Thyroid gland (tissue), 4 donors: ENCODE measurements around the gene PXMP4. TPM values are rescaled to one million over a fixed set of nuclear protein-coding genes. Genes with fewer than 3 reads are reported as not detected.

ENCODE experiments used
- DNase-seq, 2 donors: peaks; one replicate each; pipeline ENCODE4 v3.0.0-alpha.2; 2019
- H3K27ac ChIP-seq, 3 donors: fragments of 200-600 bp; sonication (generic); 1 replicate in 2 of 3; 2 replicates in 1 of 3; pipeline ENCODE4 v1.5.1; 2016 to 2019; ENCODE audit warnings: mild to moderate bottlenecking in 1 of 3, moderate library complexity in 1 of 3
- H3K27me3 ChIP-seq: fragments of 200-600 bp; sonication (generic); one replicate; pipeline ENCODE4 v1.5.1; 2019
- H3K36me3 ChIP-seq, 2 donors: fragments of 200-600 bp; sonication (generic); one replicate each; pipeline ENCODE4 v1.5.1; 2016 to 2019
- H3K4me1 ChIP-seq, 2 donors: fragments of 200-600 bp; sonication (generic); one replicate each; pipeline ENCODE4 v1.5.1; 2017 to 2019
- H3K4me3 ChIP-seq, 3 donors: fragments of 200-600 bp; sonication (generic); replicated peaks in 1 of 3; 1 replicate in 2 of 3; 2 replicates in 1 of 3; pipeline ENCODE4 v1.5.1; 2016; ENCODE audit warnings: mild to moderate bottlenecking in 1 of 3
- H3K9me3 ChIP-seq: fragments of 200-600 bp; sonication (generic); one replicate; pipeline ENCODE4 v1.5.1; 2017
- CTCF ChIP-seq, 6 experiments: fragments of 200-600 bp in 3 of 6; fragments of 450-650 bp in 3 of 6; sonication (generic) in 3 of 6; IDR thresholded peaks; one replicate each; pipeline ENCODE4 v1.5.1; 2016 to 2019; ENCODE audit warnings: antibody characterized with exemption in 6 of 6, mild to moderate bottlenecking in 2 of 6, inconsistent platforms in 1 of 6, moderate library complexity in 1 of 6
- POLR2A ChIP-seq, 2 donors: fragments of 450-650 bp; IDR thresholded peaks; one replicate each; pipeline ENCODE4 v1.6.1; 2017; ENCODE audit warnings: antibody characterized with exemption in 2 of 2, mild to moderate bottlenecking in 2 of 2, moderate library complexity in 1 of 2
- WGBS, 2 donors: methylation state at CpG; one replicate each; pipeline ENCODE4 v1.1.5; 2017; 5-methylcytosine and 5-hydroxymethylcytosine counted together
- intact Hi-C: fragments of 100-400 bp; cut with DNase I; formaldehyde crosslinking; loops from one replicate; pipeline ENCODE4 v1.15.1; 2023
- total RNA-seq, 4 donors: library from RNA; depleted of rRNA; stranded (reverse); fragments of >200 nt; gene quantifications; one replicate each; pipeline ENCODE4 v1.2.3, GENCODE V29; 2016

Gene PXMP4
- total RNA-seq, 4 donors from 2014 or later, result 17.7 to 31.2 (median 22.0) TPM

GRCh38 chr20:33684533-33685327 lies 35.4 kb downstream of the PXMP4 start:
- no peak for DNase-seq
- no peak overlapping the region for H3K4me3 ChIP-seq
- no peaks in the 10 kb centered on the region for H3K9me3 ChIP-seq
- H3K27me3 ChIP-seq, result no peaks in the 10 kb centered on the region
- H3K36me3 ChIP-seq, result no peaks in the 10 kb centered on the region
- intact Hi-C loops, result no loop called here
- TF ChIP-seq CTCF (IDR thresholded peaks at IDR 0.05) (no peak), POLR2A (IDR thresholded peaks at IDR 0.05) (no peak)
- no peak overlapping the region for H3K27ac ChIP-seq
- 48 to 55% methylated on average over 9 to 10 of the region's 10 CpGs for WGBS, 2 donors
- peaks cover 5 to 27% of the 10 kb centered on the region in 2 donors for H3K4me1 ChIP-seq

GRCh38 chr20:33681728-33682353 lies 38.3 kb downstream of the PXMP4 start:
- no peak overlapping the region for H3K27ac ChIP-seq

GRCh38 chr20:33681288-33681687 lies 38.8 kb downstream of the PXMP4 start:
- no peak for TF ChIP-seq CTCF (IDR thresholded peaks at IDR 0.05)
- Histone ChIP-seq H3K4me1 (peaks cover 0 to 8% of the 10 kb centered on the region in 2 donors), H3K36me3 (no peaks in the 10 kb centered on the region), H3K4me3 (no peak overlapping the region), H3K9me3 (no peaks in the 10 kb centered on the region), H3K27ac (no peak overlapping the region), H3K27me3 (no peaks in the 10 kb centered on the region)
- DNase-seq, result no peak
- intact Hi-C loops, result no loop called here
- WGBS, 2 donors, result 81 to 89% methylated on average over 5 of the region's 5 CpGs

More at GRCh38 chr20:33681728-33682353, 38.3 kb downstream of the PXMP4 start:
- TF ChIP-seq POLR2A (IDR thresholded peaks at IDR 0.05) (no peak), CTCF (IDR thresholded peaks at IDR 0.05) (no peak)
- peaks cover 0 to 11% of the 10 kb centered on the region in 2 donors for H3K4me1 ChIP-seq
- no peak overlapping the region for H3K4me3 ChIP-seq
- H3K9me3 ChIP-seq, result no peaks in the 10 kb centered on the region
- H3K36me3 ChIP-seq, result no peaks in the 10 kb centered on the region
- H3K27me3 ChIP-seq, result no peaks in the 10 kb centered on the region
- WGBS, 2 donors, result 76 to 86% methylated on average over 9 of the region's 9 CpGs
- no peak for DNase-seq
- intact Hi-C loops, result no loop called here

GRCh38 chr20:33680686-33681085 lies 39.4 kb downstream of the PXMP4 start:
- DNase-seq, result no peak
- H3K36me3 ChIP-seq, result no peaks in the 10 kb centered on the region
- WGBS, 2 donors, result 92 to 93% methylated on average over 2 of the region's 2 CpGs
- no peak overlapping the region for H3K27ac ChIP-seq
- H3K4me3 ChIP-seq, result no peak overlapping the region
- no peaks in the 10 kb centered on the region for H3K9me3 ChIP-seq
- no peaks in the 10 kb centered on the region for H3K27me3 ChIP-seq
- TF ChIP-seq CTCF (IDR thresholded peaks at IDR 0.05) (no peak), POLR2A (IDR thresholded peaks at IDR 0.05) (no peak)
- H3K4me1 ChIP-seq, result peaks cover 0 to 7% of the 10 kb centered on the region in 2 donors
- intact Hi-C loops, result no loop called here
